ENCODE data around the gene GRHPR.

GRHPR gene

GRCh38 chr9:37399336-37399735 lies 23.2 kb upstream of the GRHPR start:
- DNase-seq = no peak

- no peak for DNase-seq
These were observed 17.9 kb upstream of the GRHPR start for GRCh38 chr9:37404590-37404989.

GRCh38 chr9:37405350-37405749 lies 17.1 kb upstream of the GRHPR start:
- DNase-seq = no peak

GRCh38 chr9:37405764-37406380 lies 16.6 kb upstream of the GRHPR start:
- DNase-seq = no peak

GRCh38 chr9:37406603-37407401 lies 15.7 kb upstream of the GRHPR start:
- no peak for DNase-seq

- DNase-seq = no peak
These were observed 15.0 kb upstream of the GRHPR start for GRCh38 chr9:37407468-37407867.

GRCh38 chr9:37408933-37409710 lies 13.4 kb upstream of the GRHPR start:
- no peak for DNase-seq

- DNase-seq = no peak
These were observed 12.1 kb upstream of the GRHPR start for GRCh38 chr9:37410354-37410861.

GRCh38 chr9:37410969-37411785 lies 11.3 kb upstream of the GRHPR start:
- no peak for DNase-seq

- no peak for DNase-seq
These were observed 9.9 kb upstream of the GRHPR start for GRCh38 chr9:37412431-37413151.

- DNase-seq = no peak
These were observed 9.2 kb upstream of the GRHPR start for GRCh38 chr9:37413311-37413710.

GRCh38 chr9:37414503-37414943 lies 8.0 kb upstream of the GRHPR start:
- no peak for DNase-seq

- DNase-seq = peak; percentile 78
These were observed 7.3 kb upstream of the GRHPR start for GRCh38 chr9:37415011-37415719.

- DNase-seq = no peak
These were observed 5.2 kb upstream of the GRHPR start for GRCh38 chr9:37417252-37417803.

GRCh38 chr9:37417857-37418618 lies 4.5 kb upstream of the GRHPR start:
- no peak for DNase-seq

- no peak for DNase-seq
These were observed 3.3 kb upstream of the GRHPR start for GRCh38 chr9:37419204-37419603.

- DNase-seq = no peak
These were observed 2.0 kb upstream of the GRHPR start for GRCh38 chr9:37420271-37421215.

- DNase-seq = no peak
These were observed 595 bp upstream of the GRHPR start for GRCh38 chr9:37421914-37422288.

GRCh38 chr9:37423508-37423907 lies 1.0 kb downstream of the GRHPR start:
- DNase-seq = no peak

All from right forelimb (tissue), 1 donor.